Body of pancreas (tissue), 4 donors: ENCODE data around the gene GABRR3. TPM values are rescaled to one million over a fixed set of nuclear protein-coding genes. Genes with fewer than 3 reads are reported as not detected.

Experiments used
- ATAC-seq: fragments of 150-250 bp; one replicate; pipeline ENCODE4 v1.9.1; 2016
- DNase-seq, 4 donors: peaks; one replicate each; pipeline ENCODE4 v3.0.0-alpha.2; 2019
- H3K27ac ChIP-seq, 4 donors: fragments of 200-600 bp; sonication (generic); 1 replicate in 3 of 4; 2 replicates in 1 of 4; pipeline versions ENCODE4 v1.5.1 to v1.6.1; 2016 to 2019; ENCODE audit warnings: mild to moderate bottlenecking in 1 of 4, mixed read lengths in 1 of 4, moderate library complexity in 1 of 4
- H3K27me3 ChIP-seq, 2 donors: fragments of 200-600 bp; sonication (generic); one replicate each; pipeline ENCODE4 v1.6.0; 2016; ENCODE audit warnings: mild to moderate bottlenecking in 1 of 2
- H3K36me3 ChIP-seq, 2 donors: fragments of 200-600 bp; sonication (generic); replicated peaks in 1 of 2; 2 replicates each; pipeline ENCODE4 v1.5.1; 2016; ENCODE audit warnings: low read depth in 2 of 2; ENCODE audit not compliant: insufficient read depth in 1 of 2
- H3K4me1 ChIP-seq: fragments of 200-600 bp; sonication (generic); one replicate; pipeline ENCODE4 v1.6.0; 2016
- H3K4me3 ChIP-seq, 2 donors: fragments of 200-600 bp; sonication (generic); 1 replicate in 1 of 2; 2 replicates in 1 of 2; pipeline ENCODE4 v1.5.1; 2016 to 2019
- H3K9me3 ChIP-seq, 3 donors: fragments of 200-600 bp; sonication (generic); 1 replicate in 2 of 3; 2 replicates in 1 of 3; pipeline ENCODE4 v1.5.1; 2016
- POLR2A ChIP-seq, 3 donors: fragments of 450-650 bp; IDR thresholded peaks; one replicate each; pipeline ENCODE4 v1.6.1; 2016; ENCODE audit warnings: antibody characterized with exemption in 3 of 3, mild to moderate bottlenecking in 2 of 3
- WGBS, 2 donors: methylation state at CpG; one replicate each; pipeline ENCODE4 v1.1.5; 2017; 5-methylcytosine and 5-hydroxymethylcytosine counted together
- intact Hi-C: fragments of 100-400 bp; cut with DNase I; formaldehyde crosslinking; loops from one replicate; pipeline ENCODE4 v1.15.1; 2023
- total RNA-seq, 2 donors: library from RNA; depleted of rRNA; stranded (reverse); fragments of >200 nt; gene quantifications; one replicate each; pipeline ENCODE4 v1.1.0, GENCODE V29; 2016
- TF ChIP-seq, protein P1 (sequence below), 7 experiments: fragments of 450-650 bp in 4 of 7; fragments of 200-600 bp in 3 of 7; sonication (generic) in 3 of 7; IDR thresholded peaks; one replicate each; pipeline ENCODE4 v1.5.1; 2016 to 2019; ENCODE audit warnings: antibody characterized with exemption in 7 of 7

The GABRR3 gene
- total RNA-seq, 2 donors from 2014 or later: not detected

DNA sequence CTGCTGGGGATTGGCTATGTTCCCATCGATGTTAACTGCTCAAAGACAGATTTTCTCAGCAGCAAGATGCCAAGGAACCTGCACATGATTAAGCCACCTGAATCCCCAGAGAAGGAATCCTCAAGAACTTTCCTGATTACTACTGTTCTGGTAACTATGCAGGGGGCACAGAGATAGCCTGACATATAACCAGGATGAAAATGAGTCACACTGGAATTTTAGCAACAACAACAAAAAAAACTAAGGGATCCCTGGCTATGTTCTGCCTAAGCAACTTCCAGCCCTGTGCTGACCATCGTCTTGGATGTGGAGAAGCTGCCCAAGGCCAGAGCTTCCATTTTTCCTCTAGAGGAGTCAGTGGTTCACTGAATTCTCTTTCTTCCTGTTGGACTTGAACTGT lies 76.7 kb downstream of the GABRR3 start:
- intact Hi-C loops: no loop called here
- H3K36me3 ChIP-seq: peaks cover 0 to 8% of the 10 kb centered on the region in 2 donors
- H3K9me3 ChIP-seq: no peaks in the 10 kb centered on the region
- H3K4me3 ChIP-seq: no peak overlapping the region
- ATAC-seq: no peak
- 91 to 94% methylated on average over 2 of the region's 2 CpGs for WGBS, 2 donors
- TF ChIP-seq, protein P1, sequence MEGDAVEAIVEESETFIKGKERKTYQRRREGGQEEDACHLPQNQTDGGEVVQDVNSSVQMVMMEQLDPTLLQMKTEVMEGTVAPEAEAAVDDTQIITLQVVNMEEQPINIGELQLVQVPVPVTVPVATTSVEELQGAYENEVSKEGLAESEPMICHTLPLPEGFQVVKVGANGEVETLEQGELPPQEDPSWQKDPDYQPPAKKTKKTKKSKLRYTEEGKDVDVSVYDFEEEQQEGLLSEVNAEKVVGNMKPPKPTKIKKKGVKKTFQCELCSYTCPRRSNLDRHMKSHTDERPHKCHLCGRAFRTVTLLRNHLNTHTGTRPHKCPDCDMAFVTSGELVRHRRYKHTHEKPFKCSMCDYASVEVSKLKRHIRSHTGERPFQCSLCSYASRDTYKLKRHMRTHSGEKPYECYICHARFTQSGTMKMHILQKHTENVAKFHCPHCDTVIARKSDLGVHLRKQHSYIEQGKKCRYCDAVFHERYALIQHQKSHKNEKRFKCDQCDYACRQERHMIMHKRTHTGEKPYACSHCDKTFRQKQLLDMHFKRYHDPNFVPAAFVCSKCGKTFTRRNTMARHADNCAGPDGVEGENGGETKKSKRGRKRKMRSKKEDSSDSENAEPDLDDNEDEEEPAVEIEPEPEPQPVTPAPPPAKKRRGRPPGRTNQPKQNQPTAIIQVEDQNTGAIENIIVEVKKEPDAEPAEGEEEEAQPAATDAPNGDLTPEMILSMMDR (IDR thresholded peaks at IDR 0.05): no peak
- TF ChIP-seq POLR2A (IDR thresholded peaks at IDR 0.05): no peak
- H3K27me3 ChIP-seq: no peaks in the 10 kb centered on the region
- no peak for DNase-seq
- peaks cover 16% of the 10 kb centered on the region for H3K4me1 ChIP-seq
- no peak overlapping the region for H3K27ac ChIP-seq

DNA sequence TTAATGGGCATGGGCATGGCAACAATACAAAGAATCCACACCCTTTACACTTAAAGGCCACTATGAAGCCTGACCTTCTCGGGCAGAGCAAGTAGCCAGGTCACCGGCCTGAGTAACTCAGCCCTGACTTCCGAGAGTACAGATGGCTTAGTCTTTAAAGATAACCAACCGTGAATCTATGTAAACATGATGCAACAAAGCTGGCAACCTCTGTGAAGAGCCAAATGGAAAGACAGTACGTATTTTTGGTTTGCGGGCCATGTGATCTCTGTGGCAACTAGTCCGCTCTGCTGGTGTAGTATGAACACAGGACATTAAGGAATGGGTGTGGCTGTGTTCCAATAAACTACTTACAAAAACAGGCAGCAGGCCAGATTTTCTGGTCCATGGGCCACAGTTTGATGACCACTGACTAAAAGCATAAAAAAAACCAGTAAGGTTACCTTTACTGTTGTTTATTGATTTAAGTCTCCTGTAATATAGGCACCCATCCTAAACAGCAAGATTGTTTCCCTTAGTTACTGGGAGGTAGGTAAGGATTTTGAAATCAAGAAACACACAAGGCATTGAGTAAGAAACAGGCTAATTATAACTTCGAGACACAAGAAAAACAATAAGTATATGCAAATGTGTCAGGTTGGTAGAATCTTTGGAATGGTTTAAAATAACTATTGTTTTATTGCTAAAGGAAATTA lies 77.4 kb downstream of the GABRR3 start:
- Histone ChIP-seq H3K36me3 (peaks cover 0 to 8% of the 10 kb centered on the region in 2 donors), H3K4me1 (peaks cover 13% of the 10 kb centered on the region), H3K27me3 (no peaks in the 10 kb centered on the region), H3K9me3 (no peaks in the 10 kb centered on the region), H3K27ac (no peak overlapping the region), H3K4me3 (no peak overlapping the region)
- DNase-seq (peak in 2 of 4 donors; percentile 28), ATAC-seq (peak; percentile 39)
- WGBS, 2 donors: 80 to 87% methylated on average over 8 of the region's 8 CpGs
- TF ChIP-seq POLR2A (IDR thresholded peaks at IDR 0.05): no peak
- TF ChIP-seq, protein P1 (IDR thresholded peaks at IDR 0.05): no peak
- intact Hi-C loops: no loop called here

DNA sequence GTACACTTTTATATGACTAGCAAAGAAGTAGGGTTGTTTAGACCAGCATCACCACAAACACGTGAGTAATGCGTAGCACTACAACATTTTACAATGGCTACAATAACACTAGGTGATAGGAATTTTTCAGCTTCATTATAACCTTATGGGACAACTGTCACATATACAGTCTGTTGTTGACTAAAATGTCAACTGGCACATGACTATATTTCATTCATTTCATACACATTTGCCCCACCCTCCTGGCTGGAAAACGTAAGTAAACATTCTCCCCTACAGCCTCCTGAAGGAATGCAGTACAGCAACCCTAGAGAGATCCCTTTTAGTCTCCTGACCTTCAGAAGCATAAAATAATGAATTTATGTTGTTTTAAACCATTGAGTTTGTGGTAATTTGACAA lies 79.1 kb downstream of the GABRR3 start:
- Histone ChIP-seq H3K36me3 (peaks cover 0 to 9% of the 10 kb centered on the region in 2 donors), H3K4me1 (peaks cover 2% of the 10 kb centered on the region), H3K27me3 (no peaks in the 10 kb centered on the region), H3K4me3 (no peak overlapping the region), H3K9me3 (no peaks in the 10 kb centered on the region), H3K27ac (no peak overlapping the region)
- TF ChIP-seq POLR2A (IDR thresholded peaks at IDR 0.05): no peak
- TF ChIP-seq, protein P1 (IDR thresholded peaks at IDR 0.05): no peak
- DNase-seq (no peak), ATAC-seq (no peak)
- 77 to 81% methylated on average over 3 of the region's 3 CpGs for WGBS, 2 donors
- intact Hi-C loops: no loop called here

DNA sequence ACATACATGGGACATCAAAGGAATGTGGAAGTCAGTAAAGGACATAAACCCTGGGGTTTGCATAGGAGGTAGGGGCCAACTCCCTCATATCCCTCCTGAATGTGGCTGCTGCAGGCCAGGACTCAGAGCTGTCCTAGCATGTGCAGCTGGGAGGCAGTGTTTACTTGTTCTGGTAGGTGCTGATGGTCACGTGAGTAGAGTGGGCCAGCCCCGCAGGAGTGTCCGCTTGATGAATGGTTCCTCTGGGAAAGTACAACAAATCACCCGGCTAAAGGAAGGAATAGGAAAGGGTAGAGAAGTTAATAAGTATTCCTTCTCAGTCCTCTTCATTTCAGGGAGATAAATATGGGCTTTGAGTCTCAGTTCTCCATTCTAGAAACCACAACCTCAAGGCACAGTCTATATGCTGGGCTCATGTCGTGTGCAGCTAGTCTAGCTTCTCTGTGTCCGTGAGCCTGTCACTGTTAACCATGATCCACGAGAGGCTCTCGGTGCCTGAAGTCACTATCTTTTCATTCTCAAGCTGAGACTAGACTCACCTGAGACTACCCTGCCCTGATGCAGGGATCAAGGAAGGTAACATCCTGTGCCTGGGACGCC lies 80.8 kb downstream of the GABRR3 start:
- no peaks in the 10 kb centered on the region for H3K4me1 ChIP-seq
- intact Hi-C loops: no loop called here
- no peaks in the 10 kb centered on the region for H3K9me3 ChIP-seq
- H3K36me3 ChIP-seq: peaks cover 0 to 19% of the 10 kb centered on the region in 2 donors
- 83 to 86% methylated on average over 9 of the region's 9 CpGs for WGBS, 2 donors
- H3K27ac ChIP-seq: no peak overlapping the region
- no peak for DNase-seq
- no peak overlapping the region for H3K4me3 ChIP-seq
- H3K27me3 ChIP-seq: no peaks in the 10 kb centered on the region
- no peak for TF ChIP-seq POLR2A (IDR thresholded peaks at IDR 0.05)
- TF ChIP-seq, protein P1 (IDR thresholded peaks at IDR 0.05): no peak
- ATAC-seq: no peak
